ENCODE data around the gene RHO. TPM values are rescaled to one million over a fixed set of nuclear protein-coding genes. Genes with fewer than 3 reads are reported as not detected.

Gene RHO
- total RNA-seq, 1 experiment from 2014 or later, result not detected

DNA sequence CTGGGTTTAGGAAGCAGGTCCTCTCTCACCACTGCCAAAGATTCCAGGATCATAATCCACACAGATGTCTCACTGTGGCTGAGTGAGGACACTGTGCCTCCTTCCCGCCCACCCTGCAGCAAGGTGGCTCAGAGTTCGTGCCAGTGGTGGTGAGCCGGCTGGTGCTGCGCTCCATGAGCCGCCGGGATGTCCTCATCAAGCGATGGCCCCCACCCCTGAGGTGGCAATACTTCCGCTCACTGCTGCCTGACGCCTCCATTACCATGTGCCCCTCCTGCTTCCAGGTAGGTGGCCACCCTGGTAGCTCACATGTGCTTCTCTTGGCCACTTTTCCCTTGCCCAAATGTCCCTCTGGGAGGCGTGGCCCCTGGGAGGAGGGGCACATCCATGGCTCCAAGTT, 9.0 kb upstream of the RHO start:
- no peak for TF ChIP-seq CTCF (IDR thresholded peaks at IDR 0.05; ENCODE audit: insufficient read depth in 1 of 2, low read depth in 1 of 2, low read length in 1 of 2, severe bottlenecking in 1 of 2, unreplicated experiment in 1 of 2)
- Mint-ChIP-seq H3K9me3 (ENCODE audit: unreplicated experiment) (no peaks in the 10 kb centered on the region), H3K4me1 (ENCODE audit: low read depth, unreplicated experiment) (no peaks in the 10 kb centered on the region), H3K27ac (ENCODE audit: unreplicated experiment) (no peak overlapping the region), H3K36me3 (ENCODE audit: insufficient read depth, unreplicated experiment) (peaks cover 6% of the 10 kb centered on the region), H3K4me3 (ENCODE audit: unreplicated experiment) (no peak overlapping the region), H3K27me3 (ENCODE audit: insufficient read depth, unreplicated experiment) (no peaks in the 10 kb centered on the region)
- intact Hi-C loops (cut with micrococcal nuclease; ENCODE audit: unreplicated experiment), result no loop called here
- no peaks in the 10 kb centered on the region for H3K9me3 ChIP-seq
- H3K36me3 ChIP-seq (ENCODE audit: control insufficient read depth, insufficient read depth, low read length), result no peaks in the 10 kb centered on the region
- DNase-seq, result no peak
- no TSS peak for BruUV-seq (replicated peaks)
- ChIA-PET POLR2A (no interaction called here), CTCF (no interaction called here)
- H3K27me3 ChIP-seq (replicated peaks; ENCODE audit: control insufficient read depth, insufficient read depth, low read length), result no peaks in the 10 kb centered on the region
- no peak overlapping the region for H3K4me3 ChIP-seq (ENCODE audit: low read depth, low read length)
- no peaks in the 10 kb centered on the region for H3K4me1 ChIP-seq

DNA sequence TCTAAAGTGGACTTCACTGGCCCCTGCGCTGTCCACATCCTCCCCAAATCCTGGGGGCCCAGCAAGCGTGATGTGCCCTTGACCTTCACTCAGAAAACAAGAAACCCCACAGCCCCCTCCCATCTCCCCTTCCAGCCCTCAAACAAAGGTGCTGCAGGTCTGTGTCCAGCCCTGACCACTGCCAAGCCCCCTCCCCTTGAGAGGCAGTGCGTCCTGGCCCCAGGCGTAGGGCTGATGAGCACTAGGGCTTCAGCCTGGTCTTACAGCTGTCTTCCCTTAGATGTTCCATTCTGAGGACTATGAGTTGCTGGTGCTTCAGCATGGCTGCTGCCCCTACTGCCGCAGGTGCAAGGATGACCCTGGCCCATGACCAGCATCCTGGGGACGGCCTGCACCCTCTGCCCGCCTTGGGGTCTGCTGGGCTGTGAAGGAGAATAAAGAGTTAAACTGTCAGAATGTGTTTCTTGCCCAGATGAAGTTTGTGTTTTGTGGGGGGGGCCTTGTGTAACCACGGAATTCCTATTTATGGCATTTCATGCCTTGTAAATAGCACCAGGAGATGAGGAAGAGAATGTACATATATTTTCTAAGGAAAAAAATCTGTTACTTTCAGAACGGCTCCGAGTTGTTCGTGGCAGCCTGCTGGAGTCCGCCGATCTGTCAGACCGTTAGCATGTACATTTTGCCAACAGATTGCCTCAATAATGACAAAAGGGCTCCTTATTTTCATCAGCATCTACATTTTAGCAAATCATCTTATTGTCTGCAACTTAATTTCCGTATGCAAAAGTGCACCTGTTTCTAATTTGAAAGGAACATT, 8.3 kb upstream of the RHO start:
- POLR2A ChIA-PET, result no interaction called here
- Histone ChIP-seq H3K4me1 (no peaks in the 10 kb centered on the region), H3K27me3 (replicated peaks; ENCODE audit: control insufficient read depth, insufficient read depth, low read length) (no peaks in the 10 kb centered on the region), H3K36me3 (ENCODE audit: control insufficient read depth, insufficient read depth, low read length) (no peaks in the 10 kb centered on the region), H3K4me3 (ENCODE audit: low read depth, low read length) (no peak overlapping the region), H3K9me3 (no peaks in the 10 kb centered on the region)
- CTCF ChIA-PET, result no interaction called here
- H3K27me3 Mint-ChIP-seq (ENCODE audit: insufficient read depth, unreplicated experiment), result no peaks in the 10 kb centered on the region
- BruUV-seq (replicated peaks), result no TSS peak
- no peaks in the 10 kb centered on the region for H3K9me3 Mint-ChIP-seq (ENCODE audit: unreplicated experiment)
- H3K27ac Mint-ChIP-seq (ENCODE audit: unreplicated experiment), result no peak overlapping the region
- intact Hi-C loops (cut with micrococcal nuclease; ENCODE audit: unreplicated experiment), result no loop called here
- DNase-seq, result no peak
- no peak for TF ChIP-seq CTCF (IDR thresholded peaks at IDR 0.05; ENCODE audit: insufficient read depth in 1 of 2, low read depth in 1 of 2, low read length in 1 of 2, severe bottlenecking in 1 of 2, unreplicated experiment in 1 of 2)
- no peak overlapping the region for H3K4me3 Mint-ChIP-seq (ENCODE audit: unreplicated experiment)
- peaks cover 6% of the 10 kb centered on the region for H3K36me3 Mint-ChIP-seq (ENCODE audit: insufficient read depth, unreplicated experiment)
- H3K4me1 Mint-ChIP-seq (ENCODE audit: low read depth, unreplicated experiment), result no peaks in the 10 kb centered on the region

GRCh38 chr3:129520960-129521359, 7.5 kb upstream of the RHO start:
- H3K4me1 ChIP-seq, result no peaks in the 10 kb centered on the region
- ChIA-PET CTCF (no interaction called here), POLR2A (no interaction called here)
- H3K4me3 Mint-ChIP-seq (ENCODE audit: unreplicated experiment), result no peak overlapping the region
- no peaks in the 10 kb centered on the region for H3K36me3 ChIP-seq (ENCODE audit: control insufficient read depth, insufficient read depth, low read length)
- no peaks in the 10 kb centered on the region for H3K4me1 Mint-ChIP-seq (ENCODE audit: low read depth, unreplicated experiment)
- no peaks in the 10 kb centered on the region for H3K9me3 Mint-ChIP-seq (ENCODE audit: unreplicated experiment)
- H3K9me3 ChIP-seq, result no peaks in the 10 kb centered on the region
- no peak overlapping the region for H3K27ac Mint-ChIP-seq (ENCODE audit: unreplicated experiment)
- no peak for DNase-seq
- intact Hi-C loops (cut with micrococcal nuclease; ENCODE audit: unreplicated experiment), result no loop called here
- peaks cover 5% of the 10 kb centered on the region for H3K36me3 Mint-ChIP-seq (ENCODE audit: insufficient read depth, unreplicated experiment)
- no peaks in the 10 kb centered on the region for H3K27me3 ChIP-seq (replicated peaks; ENCODE audit: control insufficient read depth, insufficient read depth, low read length)
- no TSS peak for BruUV-seq (replicated peaks)
- TF ChIP-seq CTCF (IDR thresholded peaks at IDR 0.05; ENCODE audit: insufficient read depth in 1 of 2, low read depth in 1 of 2, low read length in 1 of 2, severe bottlenecking in 1 of 2, unreplicated experiment in 1 of 2), result no peak
- H3K27me3 Mint-ChIP-seq (ENCODE audit: insufficient read depth, unreplicated experiment), result no peaks in the 10 kb centered on the region
- H3K4me3 ChIP-seq (ENCODE audit: low read depth, low read length), result no peak overlapping the region

Data from Caco-2 (cell line).